ENCODE data around the gene LTBP1. TPM values are rescaled to one million over a fixed set of nuclear protein-coding genes. Genes with fewer than 3 reads are reported as not detected.

Gene LTBP1
- total and polyA plus RNA-seq, 2 of the 13 experiments (the other 11 are each of a cell fraction or from before 2014, with no cell fraction given): 0.12 to 0.22 TPM

GRCh38 chr2:33236482-33237385, 290.0 kb downstream of the LTBP1 start:
- Histone ChIP-seq H3K9me3 (ENCODE audit: low read length) (no peaks in the 10 kb centered on the region), H2AFZ (ENCODE audit: low read length) (no peak overlapping the region), H3K4me2 (ENCODE audit: low read depth, low read length) (no peak overlapping the region), H3K27ac (ENCODE audit: extremely low read length, insufficient read depth, low read length) (no peak overlapping the region), H3K4me1 (ENCODE audit: insufficient read depth, low read length) (0 out of 2 replicates have a peak, but pooled peaks cover 4% of the 10 kb centered on the region), H3K27me3 (ENCODE audit: control insufficient read depth in 1 of 2, insufficient read depth in 2 of 2, low read length in 2 of 2) (no peaks in the 10 kb centered on the region), H3K79me2 (ENCODE audit: insufficient read depth, low read length) (no peaks in the 10 kb centered on the region), H3K9ac (ENCODE audit: insufficient read depth, low read depth, low read length) (no peak overlapping the region), H3K36me3 (replicated peaks in 1 of 2; ENCODE audit: control insufficient read depth in 1 of 2, insufficient read depth in 2 of 2, low read length in 2 of 2) (no peaks in the 10 kb centered on the region), H3K4me3 (replicated peaks in 1 of 3; ENCODE audit: insufficient read depth in 1 of 3, low read depth in 2 of 3, low read length in 3 of 3) (no peak overlapping the region), H4K20me1 (ENCODE audit: insufficient read depth, low read length) (no peaks in the 10 kb centered on the region)
- ChIA-PET CTCF (ENCODE audit: low intra/inter-chr PET ratio, low total read pairs) (no interaction called here), POLR2A (no interaction called here)
- BruUV-seq (replicated peaks): no TSS peak
- WGBS (ENCODE audit: low lambda C conversion rate): 1% methylated on average over 5 of the region's 5 CpGs
- FAIRE-seq (no peak), ATAC-seq (no peak), DNase-seq (ENCODE audit: low spot score) (no peak)
- intact Hi-C loops (cut with micrococcal nuclease; ENCODE audit: unreplicated experiment): no loop called here
- in situ Hi-C loops (cut with HindIII; ENCODE audit: extremely low pct_ligation_motif_present, low pct_unique_long_range_greater_than_20kb): no loop called here
- TF ChIP-seq PHF8 (CRISPR knock-in tag; IDR thresholded peaks at IDR 0.05): no peak
- TF ChIP-seq ZBTB46 (CRISPR knock-in tag; IDR thresholded peaks at IDR 0.05; ENCODE audit: borderline replicate concordance): no peak
- no peak for TF ChIP-seq TOE1 (CRISPR knock-in tag; IDR thresholded peaks at IDR 0.05)
- TF ChIP-seq NFE2L1 (CRISPR knock-in tag; IDR thresholded peaks at IDR 0.05; ENCODE audit: borderline replicate concordance): no peak
- no peak for TF ChIP-seq HCFC1 (IDR thresholded peaks at IDR 0.05; ENCODE audit: low read depth, low read length)
- TF ChIP-seq, protein P1, sequence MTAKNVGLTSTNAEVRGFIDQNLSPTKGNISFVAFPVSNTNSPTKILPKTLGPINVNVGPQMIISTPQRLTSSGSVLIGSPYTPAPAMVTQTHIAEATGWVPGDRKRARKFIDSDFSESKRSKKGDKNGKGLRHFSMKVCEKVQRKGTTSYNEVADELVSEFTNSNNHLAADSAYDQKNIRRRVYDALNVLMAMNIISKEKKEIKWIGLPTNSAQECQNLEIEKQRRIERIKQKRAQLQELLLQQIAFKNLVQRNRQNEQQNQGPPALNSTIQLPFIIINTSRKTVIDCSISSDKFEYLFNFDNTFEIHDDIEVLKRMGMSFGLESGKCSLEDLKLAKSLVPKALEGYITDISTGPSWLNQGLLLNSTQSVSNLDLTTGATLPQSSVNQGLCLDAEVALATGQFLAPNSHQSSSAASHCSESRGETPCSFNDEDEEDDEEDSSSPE (CRISPR knock-in tag; IDR thresholded peaks at IDR 0.05): no peak
- no peak for TF ChIP-seq REPIN1 (CRISPR knock-in tag; IDR thresholded peaks at IDR 0.05; ENCODE audit: borderline replicate concordance, low read depth)
- TF ChIP-seq ZNF781 (CRISPR knock-in tag; IDR thresholded peaks at IDR 0.05; ENCODE audit: borderline replicate concordance, not compliant biosample characterization): no peak
- no peak for TF ChIP-seq IRX3 (CRISPR knock-in tag; IDR thresholded peaks at IDR 0.05; ENCODE audit: borderline replicate concordance, low read depth)
- TF ChIP-seq NPAS2 (CRISPR knock-in tag; IDR thresholded peaks at IDR 0.05; ENCODE audit: borderline replicate concordance): no peak
- TF ChIP-seq ZNF414 (CRISPR knock-in tag; IDR thresholded peaks at IDR 0.05): no peak
- TF ChIP-seq, protein P2, sequence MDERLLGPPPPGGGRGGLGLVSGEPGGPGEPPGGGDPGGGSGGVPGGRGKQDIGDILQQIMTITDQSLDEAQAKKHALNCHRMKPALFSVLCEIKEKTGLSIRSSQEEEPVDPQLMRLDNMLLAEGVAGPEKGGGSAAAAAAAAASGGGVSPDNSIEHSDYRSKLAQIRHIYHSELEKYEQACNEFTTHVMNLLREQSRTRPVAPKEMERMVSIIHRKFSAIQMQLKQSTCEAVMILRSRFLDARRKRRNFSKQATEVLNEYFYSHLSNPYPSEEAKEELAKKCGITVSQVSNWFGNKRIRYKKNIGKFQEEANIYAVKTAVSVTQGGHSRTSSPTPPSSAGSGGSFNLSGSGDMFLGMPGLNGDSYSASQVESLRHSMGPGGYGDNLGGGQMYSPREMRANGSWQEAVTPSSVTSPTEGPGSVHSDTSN (CRISPR knock-in tag; IDR thresholded peaks at IDR 0.05): no peak
- TF ChIP-seq ZNF549 (CRISPR knock-in tag; IDR thresholded peaks at IDR 0.05): no peak

Data from HepG2 (cell line).